Activated T-cell treated with anti-CD3 and anti-CD28 coated beads, Interleukin-2, amount 50 U/mL, for 4 hours (primary cell): ENCODE results near the gene MTMR3. TPM values are rescaled to one million over a fixed set of nuclear protein-coding genes. Genes with fewer than 3 reads are reported as not detected.
A peak's percentile ranks its signal among the peaks of the same experiment; 100 is the strongest.
"Not testable (repeated sequence)": the region's sequence is repeated elsewhere in the genome, so short reads cannot be mapped to it uniquely, and the experiment has no call there.

ENCODE experiments used
- ATAC-seq, 2 donors: fragments of 200-7000 bp; cut with Tn5 transposase; one replicate each; pipeline ENCODE4 v1.10.0; 2021
- DNase-seq: peaks from one replicate; pipeline ENCODE4 v3.0.0-alpha.2; 2020
- H3K27me3 Mint-ChIP-seq: one replicate; pipeline ENCODE4 v1.8.0; 2021; ENCODE audit warnings: low read depth, mixed read lengths
- H3K36me3 Mint-ChIP-seq: one replicate; pipeline ENCODE4 v1.8.0; 2022; ENCODE audit warnings: mixed read lengths; ENCODE audit not compliant: insufficient read depth
- H3K4me1 Mint-ChIP-seq: one replicate; pipeline ENCODE4 v1.8.0; 2021; ENCODE audit warnings: low read depth, mixed read lengths
- H3K4me3 Mint-ChIP-seq: one replicate; pipeline ENCODE4 v1.8.0; 2021; ENCODE audit warnings: mild to moderate bottlenecking, moderate library complexity, mixed read lengths
- H3K9me3 Mint-ChIP-seq: one replicate; pipeline ENCODE4 v1.8.0; 2021; ENCODE audit warnings: mixed read lengths
- total RNA-seq, 3 donors: library from RNA; stranded (reverse); gene quantifications; one replicate each; pipeline ENCODE4 v1.2.1, GENCODE V29; 2021

MTMR3 gene
- 10 to 100 TPM; 15.2 to 19.8 (median 15.8) TPM for total RNA-seq

DNA sequence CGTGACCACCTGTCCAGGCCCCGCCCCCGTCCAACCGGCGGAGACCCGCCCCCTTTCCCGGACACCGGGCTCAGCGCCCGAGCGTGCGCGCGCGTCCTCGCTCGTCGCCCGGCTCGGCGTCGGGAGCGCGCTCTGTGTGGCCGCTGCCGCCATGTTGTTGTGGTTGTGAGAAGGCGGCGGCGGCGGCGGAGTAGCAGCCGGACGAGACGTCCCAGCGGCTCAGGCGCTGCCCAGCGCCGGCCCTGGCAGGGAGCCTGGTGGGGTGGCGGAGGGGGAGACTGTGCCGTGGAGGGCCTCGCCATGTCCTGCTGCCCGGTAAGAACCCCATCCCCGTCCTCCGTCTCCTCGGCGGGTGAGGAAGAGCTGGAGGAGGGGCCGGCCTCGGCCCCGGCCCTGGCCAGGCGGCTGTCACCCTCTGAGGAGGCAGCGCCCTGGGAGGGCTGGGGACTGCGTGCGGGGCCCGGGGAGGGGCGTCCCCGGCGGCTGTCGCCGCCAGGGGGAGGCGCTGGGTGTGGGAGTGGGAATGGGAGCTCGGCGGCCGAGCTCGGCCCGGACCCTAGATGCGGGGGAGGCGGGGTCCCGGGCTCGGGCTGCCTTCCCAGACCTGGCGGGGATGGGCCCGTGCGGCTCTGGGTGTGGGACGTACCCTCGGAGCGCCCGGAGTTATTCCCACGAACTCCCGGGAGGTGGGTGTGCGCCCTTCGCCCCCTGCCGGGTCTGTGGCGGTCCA is at the start of gene MTMR3:
TSS of gene MTMR3 (plus strand) at position 130 of the 730 bp plus-strand sequence. CDS start 87,886 bp downstream, outside the sequence.
- H3K36me3 Mint-ChIP-seq = no peaks in the 10 kb centered on the region

DNA sequence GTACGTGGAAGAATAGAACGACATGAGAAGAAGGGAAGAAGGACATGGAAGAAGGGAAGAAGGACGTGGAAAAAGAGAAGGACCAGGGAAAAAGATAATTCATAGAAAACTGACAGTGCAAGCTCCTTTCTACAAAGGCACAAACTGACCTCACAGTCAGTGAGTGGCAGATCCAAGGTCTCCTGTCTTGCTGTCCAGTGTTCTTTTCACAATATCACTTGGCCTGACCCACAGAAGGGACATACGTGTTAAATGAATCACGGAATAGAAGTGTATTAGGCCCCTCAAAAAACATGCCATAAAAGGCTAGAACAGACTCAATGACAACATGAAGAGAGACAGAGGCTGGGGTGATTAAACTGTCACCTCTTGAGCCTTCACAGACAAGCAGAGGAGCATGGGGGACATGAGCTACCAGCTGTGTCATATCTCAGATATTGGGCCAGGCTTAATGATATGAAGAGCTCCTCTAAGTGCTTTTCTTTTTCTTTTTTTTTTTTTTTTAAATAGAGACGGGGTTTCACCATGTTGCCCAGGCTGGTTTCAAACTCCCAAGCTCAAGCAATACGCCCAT is 49.5 kb upstream of the MTMR3 start:
- Mint-ChIP-seq H3K4me3 (no peak overlapping the region), H3K36me3 (peaks cover 38% of the 10 kb centered on the region), H3K9me3 (no peaks in the 10 kb centered on the region), H3K27me3 (no peaks in the 10 kb centered on the region), H3K4me1 (peaks cover 34% of the 10 kb centered on the region)
- no peak for DNase-seq
- no peak for ATAC-seq

More for the DNA sequence above, at the start of gene MTMR3:
- ATAC-seq (peak; percentile 84 to 88), DNase-seq (peak; percentile 92)
- no peaks in the 10 kb centered on the region for H3K9me3 Mint-ChIP-seq
- peaks cover 11% of the 10 kb centered on the region for H3K4me1 Mint-ChIP-seq
- no peaks in the 10 kb centered on the region for H3K27me3 Mint-ChIP-seq
- peak within 1 kb of the TSS; percentile 91 for H3K4me3 Mint-ChIP-seq

DNA sequence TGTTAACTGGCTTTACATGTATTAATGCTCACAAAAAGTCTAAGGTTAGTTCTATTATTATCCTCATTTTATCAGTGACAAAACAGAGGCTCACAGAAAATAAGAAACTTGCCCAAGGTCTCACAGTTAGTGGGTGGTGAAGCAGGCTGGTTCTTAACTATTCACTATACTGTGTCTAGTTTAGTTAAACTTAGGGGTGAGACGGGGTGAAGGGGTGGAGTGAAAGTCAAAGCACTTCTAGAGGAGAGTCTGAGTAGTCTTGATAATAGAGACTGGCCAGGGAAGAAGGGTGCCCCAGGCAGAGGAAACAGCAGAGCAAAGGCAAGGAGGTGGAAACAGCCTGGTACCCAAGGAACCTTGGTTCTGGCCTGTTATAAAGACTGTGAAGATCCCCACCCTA is 48.9 kb upstream of the MTMR3 start:
- H3K9me3 Mint-ChIP-seq = no peaks in the 10 kb centered on the region
- no peak for DNase-seq
- H3K4me1 Mint-ChIP-seq = peaks cover 40% of the 10 kb centered on the region
- no peaks in the 10 kb centered on the region for H3K27me3 Mint-ChIP-seq
- H3K4me3 Mint-ChIP-seq = no peak overlapping the region
- no peak for ATAC-seq
- peaks cover 35% of the 10 kb centered on the region for H3K36me3 Mint-ChIP-seq

DNA sequence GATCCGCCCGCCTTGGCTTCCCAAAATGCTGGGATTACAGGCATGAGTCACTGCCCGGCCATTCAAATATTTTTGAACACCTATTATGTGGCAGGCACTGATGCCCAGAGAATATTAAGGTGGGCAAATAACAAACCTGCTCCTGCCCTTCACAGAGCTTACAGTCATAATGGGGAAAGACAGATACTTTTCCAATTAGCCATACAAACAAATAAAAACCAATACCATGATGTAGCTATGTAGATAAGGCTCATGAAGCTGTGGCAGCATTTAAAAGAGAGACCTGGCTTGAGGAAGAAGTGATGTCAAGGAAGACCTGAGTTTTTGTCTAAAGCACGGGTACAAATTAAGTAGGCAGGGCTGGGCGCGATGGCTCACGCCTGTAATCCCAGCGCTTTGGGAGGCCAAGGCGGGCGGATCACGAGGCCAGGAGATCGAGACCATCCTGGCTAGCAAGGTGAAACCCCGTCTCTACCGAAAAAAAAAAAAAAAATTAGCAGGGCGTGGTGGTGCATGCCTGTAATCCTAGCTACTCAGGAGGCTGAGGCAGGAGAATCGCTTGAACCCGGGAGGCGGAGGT is 46.1 kb upstream of the MTMR3 start:
- peak overlapping the region; percentile 93 for H3K4me3 Mint-ChIP-seq
- H3K4me1 Mint-ChIP-seq = peaks cover 37% of the 10 kb centered on the region
- not testable (repeated sequence) for ATAC-seq, H3K27me3 Mint-ChIP-seq, DNase-seq, H3K9me3 Mint-ChIP-seq
- H3K36me3 Mint-ChIP-seq = peaks cover 20% of the 10 kb centered on the region

DNA sequence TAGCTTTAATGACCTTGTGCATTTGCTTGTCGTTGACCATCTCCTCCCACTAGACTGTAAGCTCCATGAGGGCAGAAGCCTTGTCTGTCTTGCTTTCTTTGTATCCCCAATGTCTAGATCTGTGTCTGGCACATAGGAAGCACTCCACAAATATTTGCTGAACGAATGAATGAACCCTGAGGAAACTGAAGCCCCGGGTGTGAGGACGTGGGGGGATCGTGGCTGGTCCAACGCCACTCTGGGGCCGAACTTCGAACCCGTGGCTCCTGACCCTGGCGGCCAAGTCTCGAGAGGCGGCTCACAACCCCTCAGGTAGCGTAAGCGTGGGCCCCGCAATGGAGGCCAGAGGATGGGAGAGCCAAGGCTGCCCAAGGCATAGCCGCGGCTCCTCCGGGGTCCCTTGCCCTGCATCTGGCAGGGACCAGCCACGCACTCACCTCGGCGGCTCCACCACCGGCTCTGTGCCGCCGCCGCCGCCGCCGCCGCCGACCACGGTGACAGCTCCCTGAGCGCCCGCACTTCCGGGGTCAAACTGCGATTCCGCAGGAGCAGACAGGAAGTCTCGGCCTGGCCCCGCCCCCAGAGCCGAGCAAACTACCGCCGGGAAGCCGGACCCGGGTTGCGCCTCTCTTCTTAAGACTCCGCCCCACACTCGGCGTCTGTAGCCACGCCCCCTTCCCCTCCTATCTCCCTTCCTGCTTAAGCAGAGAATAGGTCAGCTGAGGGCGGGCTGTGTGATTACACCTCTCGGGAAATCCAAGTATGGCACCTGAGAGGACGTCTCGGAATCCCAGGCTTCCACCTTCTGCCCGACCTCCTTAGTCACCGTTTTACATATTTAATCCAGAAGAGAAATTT is 45.0 kb upstream of the MTMR3 start, which contains the start of gene ASCC2:
TSS of gene ASCC2 (minus strand) at position 534 of the 858 bp plus-strand sequence. CDS start 5,949 bp downstream, outside the sequence.
- H3K4me3 Mint-ChIP-seq = peak within 1 kb of the TSS; percentile 93
- no peaks in the 10 kb centered on the region for H3K27me3 Mint-ChIP-seq
- no peaks in the 10 kb centered on the region for H3K9me3 Mint-ChIP-seq
- peaks cover 19% of the 10 kb centered on the region for H3K36me3 Mint-ChIP-seq
- peaks cover 36% of the 10 kb centered on the region for H3K4me1 Mint-ChIP-seq
- DNase-seq = peak; percentile 99
- peak; percentile 99 for ATAC-seq

DNA sequence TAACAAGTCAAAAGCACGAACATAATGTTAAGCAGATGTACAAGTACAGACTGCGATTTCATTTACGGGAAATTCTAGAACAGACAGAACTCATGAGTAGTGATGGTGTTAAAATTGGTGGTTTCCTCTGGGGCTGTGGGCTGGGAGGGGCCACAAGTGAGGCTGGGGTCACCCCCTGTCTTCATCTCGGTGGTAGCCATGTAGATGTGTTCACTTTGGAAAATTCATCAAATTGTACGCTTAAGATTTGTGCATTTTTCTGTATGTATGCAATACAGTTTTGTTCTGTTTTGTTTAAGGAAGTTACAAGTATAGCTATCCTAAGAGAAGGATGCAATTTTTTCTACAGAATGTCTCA is 44.4 kb upstream of the MTMR3 start:
- Mint-ChIP-seq H3K36me3 (peaks cover 13% of the 10 kb centered on the region), H3K4me3 (peak overlapping the region; percentile 93), H3K4me1 (peaks cover 33% of the 10 kb centered on the region), H3K9me3 (no peaks in the 10 kb centered on the region), H3K27me3 (no peaks in the 10 kb centered on the region)
- peak; percentile 20 to 21 for ATAC-seq
- DNase-seq = no peak

DNA sequence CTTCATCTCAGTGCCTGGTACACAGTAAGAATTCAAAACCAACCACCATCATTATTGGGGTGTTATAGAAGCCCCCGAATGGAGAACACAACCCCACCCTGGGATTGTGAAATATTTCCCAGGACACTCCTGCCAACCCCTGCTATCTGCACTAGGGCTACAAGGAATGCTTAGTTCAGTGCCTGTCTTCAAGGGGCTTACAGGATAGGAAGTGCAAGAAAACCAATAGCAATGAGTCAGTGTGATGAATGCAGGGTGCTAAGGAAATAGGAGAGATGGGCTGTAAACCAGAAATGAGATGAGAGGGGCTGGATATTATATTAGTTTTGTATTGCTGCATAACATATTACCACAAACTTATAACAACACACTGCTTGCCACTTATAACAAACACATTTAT is 43.9 kb upstream of the MTMR3 start:
- Mint-ChIP-seq H3K4me3 (peak overlapping the region; percentile 93), H3K4me1 (peaks cover 33% of the 10 kb centered on the region), H3K36me3 (peaks cover 11% of the 10 kb centered on the region), H3K27me3 (no peaks in the 10 kb centered on the region), H3K9me3 (no peaks in the 10 kb centered on the region)
- no peak for DNase-seq
- no peak for ATAC-seq

DNA sequence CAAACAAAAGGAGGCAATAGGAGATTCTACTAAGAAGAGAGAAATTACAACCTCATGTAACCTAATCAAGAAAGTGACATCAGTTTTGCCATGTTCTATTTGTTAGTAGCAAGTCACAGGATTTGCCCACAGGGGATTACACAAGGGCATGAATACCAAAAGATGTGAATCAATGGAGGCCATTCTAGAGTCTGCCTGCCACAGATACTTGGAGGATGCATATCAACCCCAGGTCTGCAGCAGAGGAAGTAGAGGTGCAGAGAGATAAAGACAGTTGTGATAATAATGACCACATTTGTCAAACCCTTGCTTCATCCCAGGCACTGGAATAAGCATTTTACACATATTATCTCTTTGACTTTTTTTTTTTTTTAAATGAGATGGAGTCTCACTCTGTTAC is 42.5 kb upstream of the MTMR3 start:
- DNase-seq = no peak
- H3K9me3 Mint-ChIP-seq = no peaks in the 10 kb centered on the region
- H3K27me3 Mint-ChIP-seq = no peaks in the 10 kb centered on the region

DNA sequence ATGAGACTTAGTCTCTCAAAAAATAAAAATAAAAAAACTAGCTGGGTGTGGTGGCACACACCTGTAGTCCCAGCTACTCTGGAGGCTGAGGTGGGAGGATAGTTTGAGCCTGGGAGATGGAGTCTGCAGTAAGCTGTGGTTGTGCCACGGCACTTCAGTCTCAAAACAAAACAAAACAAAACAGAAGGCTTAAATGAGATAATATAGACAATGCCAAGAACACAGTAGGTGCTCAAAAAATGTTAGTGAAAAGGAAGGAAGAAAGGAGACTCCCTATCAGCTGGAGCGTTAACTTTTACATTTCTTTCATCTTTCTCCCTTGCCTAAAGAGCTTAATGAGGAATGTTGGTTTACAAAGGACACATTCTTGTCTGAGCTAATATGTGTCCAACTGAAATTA is 40.8 kb upstream of the MTMR3 start:
- Mint-ChIP-seq H3K9me3 (peaks cover 4% of the 10 kb centered on the region), H3K27me3 (no peaks in the 10 kb centered on the region), H3K36me3 (no peaks in the 10 kb centered on the region), H3K4me3 (no peak overlapping the region), H3K4me1 (peaks cover 15% of the 10 kb centered on the region)
- no peak for ATAC-seq
- DNase-seq = no peak

More for the DNA sequence above, 42.5 kb upstream of the MTMR3 start:
- Mint-ChIP-seq H3K4me3 (no peak overlapping the region), H3K4me1 (peaks cover 29% of the 10 kb centered on the region), H3K36me3 (peaks cover 6% of the 10 kb centered on the region)
- ATAC-seq = no peak

DNA sequence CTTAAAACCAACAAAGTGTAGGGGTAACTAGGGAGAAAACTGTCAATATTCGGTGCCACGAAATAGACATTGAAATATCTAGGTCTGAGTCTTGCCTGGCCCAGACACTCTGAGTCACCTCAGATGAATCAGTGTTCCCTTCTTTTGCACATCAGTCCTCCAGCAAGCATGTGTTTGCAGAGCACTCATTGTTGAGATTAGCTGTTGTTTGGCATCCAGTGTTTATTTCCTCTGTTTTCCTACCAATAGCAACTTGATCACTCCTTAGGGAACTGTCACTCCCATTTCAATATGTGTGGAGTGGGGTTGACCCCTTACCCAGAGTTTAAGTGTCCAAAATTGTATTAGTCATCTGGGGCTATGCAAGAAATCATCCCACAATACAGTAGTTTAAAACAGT is 40.2 kb upstream of the MTMR3 start:
- Mint-ChIP-seq H3K27me3 (no peaks in the 10 kb centered on the region), H3K9me3 (peaks cover 4% of the 10 kb centered on the region), H3K36me3 (no peaks in the 10 kb centered on the region), H3K4me1 (peaks cover 10% of the 10 kb centered on the region), H3K4me3 (no peak overlapping the region)
- ATAC-seq (no peak), DNase-seq (no peak)

DNA sequence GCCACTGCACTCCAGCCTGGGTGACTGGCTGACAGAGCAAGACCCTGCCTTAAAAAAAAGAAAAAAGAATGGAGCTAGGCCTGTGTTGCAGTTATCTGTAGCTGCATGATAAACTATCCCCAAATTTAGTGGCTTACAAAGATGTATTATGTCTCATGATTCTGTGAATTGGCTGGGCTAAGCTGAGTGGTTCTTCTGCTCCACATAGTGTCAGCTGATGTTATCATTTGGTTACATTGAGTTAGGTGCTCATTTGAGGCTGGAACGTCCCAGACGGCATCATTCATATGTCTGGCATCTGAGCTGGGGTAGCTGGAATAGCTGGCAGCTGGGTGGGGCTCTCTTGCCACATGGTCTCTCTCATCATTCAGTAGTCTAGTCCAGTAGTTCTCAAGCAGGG is 36.7 kb upstream of the MTMR3 start:
- Mint-ChIP-seq H3K36me3 (no peaks in the 10 kb centered on the region), H3K4me1 (no peaks in the 10 kb centered on the region), H3K9me3 (peaks cover 4% of the 10 kb centered on the region), H3K4me3 (no peak overlapping the region), H3K27me3 (no peaks in the 10 kb centered on the region)
- ATAC-seq = no peak
- DNase-seq = no peak

DNA sequence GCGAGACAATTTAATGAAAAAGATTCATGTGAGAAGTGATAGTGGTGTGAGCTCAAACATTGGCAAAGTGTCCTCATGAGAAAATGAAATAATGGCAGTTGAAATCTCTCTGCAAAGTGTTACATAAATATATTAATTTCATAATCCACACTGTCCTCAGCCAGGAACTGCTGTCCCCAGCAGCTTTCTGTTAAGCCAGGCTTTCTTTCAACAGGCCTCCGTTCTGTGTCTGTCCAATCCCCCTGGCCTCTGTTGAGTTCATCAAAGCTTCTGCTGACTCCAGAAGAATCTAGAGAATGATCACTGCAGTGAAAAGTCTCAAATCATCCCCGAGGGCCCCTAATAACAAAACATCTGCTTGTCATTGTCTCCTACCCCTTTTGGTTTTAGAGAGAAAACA is 34.9 kb upstream of the MTMR3 start:
- Mint-ChIP-seq H3K36me3 (no peaks in the 10 kb centered on the region), H3K9me3 (peaks cover 4% of the 10 kb centered on the region), H3K4me3 (no peak overlapping the region), H3K27me3 (no peaks in the 10 kb centered on the region), H3K4me1 (no peaks in the 10 kb centered on the region)
- ATAC-seq = no peak
- no peak for DNase-seq

DNA sequence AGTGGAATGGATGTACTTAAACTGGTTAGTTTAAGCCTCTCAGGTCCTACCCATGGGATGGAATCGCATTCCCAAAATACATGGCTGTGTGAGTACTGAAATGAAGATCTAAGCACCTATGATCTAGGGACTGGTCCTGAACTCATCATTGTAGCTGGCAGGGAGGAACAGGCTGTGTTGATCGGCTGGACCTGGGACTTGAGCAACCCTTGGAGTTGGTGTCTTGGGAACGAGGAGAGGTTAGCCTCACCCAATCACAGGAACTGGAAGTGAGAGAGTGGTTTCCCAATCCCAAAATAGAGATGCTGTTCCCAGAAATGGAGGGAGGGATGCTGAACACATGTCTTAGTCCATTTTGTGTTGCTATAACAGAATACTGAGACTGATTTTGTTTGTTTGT is 28.5 kb upstream of the MTMR3 start:
- no peak for DNase-seq
- no peak overlapping the region for H3K4me3 Mint-ChIP-seq
- ATAC-seq = no peak
- H3K4me1 Mint-ChIP-seq = no peaks in the 10 kb centered on the region
- no peaks in the 10 kb centered on the region for H3K9me3 Mint-ChIP-seq
- H3K36me3 Mint-ChIP-seq = no peaks in the 10 kb centered on the region
- H3K27me3 Mint-ChIP-seq = no peaks in the 10 kb centered on the region

DNA sequence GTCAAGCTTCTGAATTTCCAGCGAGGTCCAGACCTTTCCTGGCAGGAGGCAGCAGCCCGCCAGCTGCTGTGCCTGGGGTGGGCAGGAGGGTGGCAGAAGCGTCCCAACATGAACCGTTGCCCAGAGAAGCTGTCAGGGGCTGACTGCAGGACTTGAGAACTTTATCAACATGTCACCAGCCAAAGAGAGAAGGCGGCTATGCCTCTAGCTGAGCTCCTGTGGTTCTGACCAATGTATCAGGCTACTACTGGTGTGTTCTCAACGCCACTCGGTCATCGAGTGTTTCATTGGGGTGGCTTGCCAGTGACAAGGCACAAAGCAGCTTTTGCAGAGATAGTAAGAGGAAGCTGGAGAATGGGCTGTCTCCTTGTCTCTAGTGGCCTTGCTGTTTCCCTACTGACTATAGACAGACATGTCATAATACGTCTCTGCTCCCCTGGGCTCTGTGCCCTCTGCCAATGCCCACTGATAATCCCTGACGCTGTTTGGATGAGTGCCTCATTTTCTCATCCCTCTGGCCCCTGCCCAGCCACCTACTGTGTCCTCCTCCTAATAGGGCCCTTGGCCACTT is 27.3 kb upstream of the MTMR3 start:
- Mint-ChIP-seq H3K36me3 (no peaks in the 10 kb centered on the region), H3K4me1 (no peaks in the 10 kb centered on the region), H3K4me3 (no peak overlapping the region), H3K9me3 (no peaks in the 10 kb centered on the region), H3K27me3 (no peaks in the 10 kb centered on the region)
- ATAC-seq (no peak), DNase-seq (no peak)
